ENCODE data around the gene TBC1D3G.
"Not testable (repeated sequence)": the region's sequence is repeated elsewhere in the genome, so short reads cannot be mapped to it uniquely, and the experiment has no call there.

TBC1D3G gene

GRCh38 chr17:36323584-36323983 is at the start of gene TBC1D3G:
TSS of gene TBC1D3G (plus strand) at chr17:36323884. CDS start at chr17:36325412, 1,528 bp downstream.
- DNase-seq = not testable (repeated sequence)

- not testable (repeated sequence) for DNase-seq
Observed at GRCh38 chr17:36283256-36283655, 40.4 kb upstream of the TBC1D3G start.

- not testable (repeated sequence) for DNase-seq
Observed at GRCh38 chr17:36284219-36284618, 39.5 kb upstream of the TBC1D3G start.

GRCh38 chr17:36289965-36290612 is 33.6 kb upstream of the TBC1D3G start:
- DNase-seq = not testable (repeated sequence)

GRCh38 chr17:36295161-36295560 is 28.5 kb upstream of the TBC1D3G start:
- DNase-seq = not testable (repeated sequence)

- DNase-seq = not testable (repeated sequence)
Observed at GRCh38 chr17:36315736-36316135, 7.9 kb upstream of the TBC1D3G start.

- not testable (repeated sequence) for DNase-seq
Observed at GRCh38 chr17:36362496-36362895, 38.8 kb downstream of the TBC1D3G start.

- not testable (repeated sequence) for DNase-seq
Observed at GRCh38 chr17:36375938-36376337, 52.3 kb downstream of the TBC1D3G start.

All from fibroblast of skin of right quadriceps (primary cell).